ENCODE data around the gene FHL2. TPM values are rescaled to one million over a fixed set of nuclear protein-coding genes. Genes with fewer than 3 reads are reported as not detected.

FHL2 gene
- total RNA-seq, 2 donors from 2014 or later = 11.1 to 11.4 TPM

DNA sequence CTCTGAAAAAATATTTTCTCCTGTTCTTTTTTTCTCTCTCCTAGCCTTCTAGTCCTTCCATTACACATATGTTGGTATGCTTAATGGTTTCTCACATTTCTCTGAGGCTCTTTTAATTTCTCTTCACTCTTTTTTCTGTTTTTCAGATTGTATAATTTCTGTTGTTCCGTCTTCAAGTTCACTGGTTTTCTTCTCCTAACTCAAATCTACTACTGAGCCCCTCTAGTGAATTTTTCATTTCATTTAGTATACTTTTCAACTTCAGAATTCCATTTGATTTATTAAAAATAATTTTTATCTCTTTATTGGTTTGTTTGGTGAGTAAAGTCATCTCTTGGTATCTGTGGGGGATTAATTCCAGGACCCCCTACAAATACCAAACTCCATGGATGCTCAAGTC, 41.7 kb downstream of the FHL2 start:
- Mint-ChIP-seq H3K27ac (no peak overlapping the region), H3K9me3 (no peaks in the 10 kb centered on the region), H3K27me3 (ENCODE audit: insufficient read depth) (no peaks in the 10 kb centered on the region), H3K4me1 (no peaks in the 10 kb centered on the region), H3K4me3 (no peak overlapping the region), H3K36me3 (ENCODE audit: low read depth) (peaks cover 53% of the 10 kb centered on the region)
- H3K27me3 ChIP-seq (ENCODE audit: control insufficient read depth, insufficient read depth, low read length, poor library complexity, severe bottlenecking) = no peaks in the 10 kb centered on the region
- H3K9ac ChIP-seq (ENCODE audit: extremely low read depth, low read length, poor library complexity, severe bottlenecking) = no peak overlapping the region
- H3K9me3 ChIP-seq (ENCODE audit: control insufficient read depth, low read length) = no peaks in the 10 kb centered on the region
- DNase-seq = no peak
- peaks cover 63% of the 10 kb centered on the region for H3K36me3 ChIP-seq (ENCODE audit: control insufficient read depth, insufficient read depth, low read length)
- 100% methylated on average over 1 of the region's 1 CpG for WGBS, 2 experiments (ENCODE audit: insufficient coverage in 1 of 2, insufficient read length in 1 of 2)
- TF ChIP-seq CTCF (conservative IDR thresholded peaks at IDR 0.05) = no peak
- no peak overlapping the region for H3K4me3 ChIP-seq (ENCODE audit: low read length)
- no peaks in the 10 kb centered on the region for H3K4me1 ChIP-seq (ENCODE audit: control insufficient read depth, insufficient read depth, low read length)
- no peak overlapping the region for H3K27ac ChIP-seq (ENCODE audit: low read depth, low read length)

GRCh38 chr2:105344704-105345345, 54.0 kb downstream of the FHL2 start:
- no peaks in the 10 kb centered on the region for H3K4me1 ChIP-seq (ENCODE audit: control insufficient read depth, insufficient read depth, low read length)
- no peak overlapping the region for H3K9ac ChIP-seq (ENCODE audit: extremely low read depth, low read length, poor library complexity, severe bottlenecking)
- H3K36me3 ChIP-seq (ENCODE audit: control insufficient read depth, insufficient read depth, low read length) = peaks cover 92% of the 10 kb centered on the region
- peak; percentile 67 for TF ChIP-seq CTCF (conservative IDR thresholded peaks at IDR 0.05)
- Mint-ChIP-seq H3K27me3 (ENCODE audit: insufficient read depth) (no peaks in the 10 kb centered on the region), H3K4me1 (no peaks in the 10 kb centered on the region), H3K36me3 (ENCODE audit: low read depth) (peaks cover 64% of the 10 kb centered on the region), H3K9me3 (no peaks in the 10 kb centered on the region), H3K27ac (no peak overlapping the region), H3K4me3 (no peak overlapping the region)
- H3K4me3 ChIP-seq (ENCODE audit: low read length) = no peak overlapping the region
- no peaks in the 10 kb centered on the region for H3K9me3 ChIP-seq (ENCODE audit: control insufficient read depth, low read length)
- H3K27me3 ChIP-seq (ENCODE audit: control insufficient read depth, insufficient read depth, low read length, poor library complexity, severe bottlenecking) = no peaks in the 10 kb centered on the region
- no peak overlapping the region for H3K27ac ChIP-seq (ENCODE audit: low read depth, low read length)
- 96 to 100% methylated on average over 1 to 4 of the region's 4 CpGs for WGBS, 2 experiments (ENCODE audit: insufficient coverage in 1 of 2, insufficient read length in 1 of 2)
- no peak for DNase-seq

- H3K4me1 ChIP-seq (ENCODE audit: control insufficient read depth, insufficient read depth, low read length) = peaks cover 4% of the 10 kb centered on the region
- Mint-ChIP-seq H3K27me3 (ENCODE audit: insufficient read depth) (no peaks in the 10 kb centered on the region), H3K27ac (peak overlapping the region; percentile 12), H3K4me3 (peak overlapping the region; percentile 95), H3K9me3 (no peaks in the 10 kb centered on the region), H3K36me3 (ENCODE audit: low read depth) (peaks cover 32% of the 10 kb centered on the region), H3K4me1 (peaks cover 19% of the 10 kb centered on the region)
- no peak overlapping the region for H3K27ac ChIP-seq (ENCODE audit: low read depth, low read length)
- H3K36me3 ChIP-seq (ENCODE audit: control insufficient read depth, insufficient read depth, low read length) = peaks cover 44% of the 10 kb centered on the region
- no peak overlapping the region for H3K9ac ChIP-seq (ENCODE audit: extremely low read depth, low read length, poor library complexity, severe bottlenecking)
- peak overlapping the region; percentile 92 for H3K4me3 ChIP-seq (ENCODE audit: low read length)
- no peaks in the 10 kb centered on the region for H3K27me3 ChIP-seq (ENCODE audit: control insufficient read depth, insufficient read depth, low read length, poor library complexity, severe bottlenecking)
- DNase-seq = no peak
- no peak for TF ChIP-seq CTCF (conservative IDR thresholded peaks at IDR 0.05)
- WGBS, 2 experiments (ENCODE audit: insufficient coverage in 1 of 2, insufficient read length in 1 of 2) = 93 to 100% methylated on average over 2 to 4 of the region's 4 CpGs
- no peaks in the 10 kb centered on the region for H3K9me3 ChIP-seq (ENCODE audit: control insufficient read depth, low read length)
Measured at GRCh38 chr2:105339414-105339813, 59.4 kb downstream of the FHL2 start.
